ENCODE results near the gene LHFPL2.

DNA sequence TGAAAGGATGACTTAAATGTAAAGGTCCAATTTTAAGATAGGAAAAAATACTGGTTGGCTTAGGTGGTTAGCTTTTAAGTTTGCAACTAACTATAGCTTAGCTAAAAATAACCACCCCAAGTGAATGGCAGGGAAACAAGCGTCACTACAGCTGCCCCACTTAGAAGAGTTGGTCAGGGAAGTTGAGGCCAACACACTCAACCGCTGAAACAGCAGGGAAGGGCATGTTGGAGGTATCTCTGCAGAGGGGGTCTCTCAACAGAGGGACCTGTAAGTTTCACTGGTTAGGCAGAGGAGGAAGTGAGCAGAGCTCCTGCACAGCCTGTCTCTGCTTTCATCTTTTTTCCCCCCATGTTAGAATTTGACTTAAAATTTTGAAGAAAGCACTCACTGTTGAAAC, 75.3 kb downstream of the LHFPL2 start:
- TF ChIP-seq, protein P1, sequence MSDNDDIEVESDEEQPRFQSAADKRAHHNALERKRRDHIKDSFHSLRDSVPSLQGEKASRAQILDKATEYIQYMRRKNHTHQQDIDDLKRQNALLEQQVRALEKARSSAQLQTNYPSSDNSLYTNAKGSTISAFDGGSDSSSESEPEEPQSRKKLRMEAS (IDR thresholded peaks at IDR 0.05; ENCODE audit: low read depth) = no peak
- TF ChIP-seq ELF1 (IDR thresholded peaks at IDR 0.05) (no peak), POLR2AphosphoS5 (IDR thresholded peaks at IDR 0.05; ENCODE audit: low read depth, low read length) (no peak), CTCF (IDR thresholded peaks at IDR 0.05) (no peak), EP300 (IDR thresholded peaks at IDR 0.05; ENCODE audit: borderline replicate concordance in 1 of 2, low read depth in 1 of 2, low read length in 1 of 2) (no peak), USF1 (IDR thresholded peaks at IDR 0.05; ENCODE audit: borderline replicate concordance, low read depth) (no peak), GATA2 (CRISPR knock-in tag; IDR thresholded peaks at IDR 0.05) (no peak), EZH2phosphoT487 (IDR thresholded peaks at IDR 0.05; ENCODE audit: borderline replicate concordance, low read depth) (no peak), FOSL2 (IDR thresholded peaks at IDR 0.05; ENCODE audit: borderline replicate concordance, low read depth) (no peak), JUND (IDR thresholded peaks at IDR 0.05) (no peak), GABPA (IDR thresholded peaks at IDR 0.05; ENCODE audit: low read depth) (no peak), CHD2 (IDR thresholded peaks at IDR 0.05; ENCODE audit: low read length, partially characterized antibody) (no peak)
- TF ChIP-seq, protein P2, sequence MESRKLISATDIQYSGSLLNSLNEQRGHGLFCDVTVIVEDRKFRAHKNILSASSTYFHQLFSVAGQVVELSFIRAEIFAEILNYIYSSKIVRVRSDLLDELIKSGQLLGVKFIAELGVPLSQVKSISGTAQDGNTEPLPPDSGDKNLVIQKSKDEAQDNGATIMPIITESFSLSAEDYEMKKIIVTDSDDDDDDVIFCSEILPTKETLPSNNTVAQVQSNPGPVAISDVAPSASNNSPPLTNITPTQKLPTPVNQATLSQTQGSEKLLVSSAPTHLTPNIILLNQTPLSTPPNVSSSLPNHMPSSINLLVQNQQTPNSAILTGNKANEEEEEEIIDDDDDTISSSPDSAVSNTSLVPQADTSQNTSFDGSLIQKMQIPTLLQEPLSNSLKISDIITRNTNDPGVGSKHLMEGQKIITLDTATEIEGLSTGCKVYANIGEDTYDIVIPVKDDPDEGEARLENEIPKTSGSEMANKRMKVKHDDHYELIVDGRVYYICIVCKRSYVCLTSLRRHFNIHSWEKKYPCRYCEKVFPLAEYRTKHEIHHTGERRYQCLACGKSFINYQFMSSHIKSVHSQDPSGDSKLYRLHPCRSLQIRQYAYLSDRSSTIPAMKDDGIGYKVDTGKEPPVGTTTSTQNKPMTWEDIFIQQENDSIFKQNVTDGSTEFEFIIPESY (IDR thresholded peaks at IDR 0.05; ENCODE audit: borderline replicate concordance, low read depth) = no peak
- TF ChIP-seq, protein P3, sequence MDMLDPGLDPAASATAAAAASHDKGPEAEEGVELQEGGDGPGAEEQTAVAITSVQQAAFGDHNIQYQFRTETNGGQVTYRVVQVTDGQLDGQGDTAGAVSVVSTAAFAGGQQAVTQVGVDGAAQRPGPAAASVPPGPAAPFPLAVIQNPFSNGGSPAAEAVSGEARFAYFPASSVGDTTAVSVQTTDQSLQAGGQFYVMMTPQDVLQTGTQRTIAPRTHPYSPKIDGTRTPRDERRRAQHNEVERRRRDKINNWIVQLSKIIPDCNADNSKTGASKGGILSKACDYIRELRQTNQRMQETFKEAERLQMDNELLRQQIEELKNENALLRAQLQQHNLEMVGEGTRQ (IDR thresholded peaks at IDR 0.05; ENCODE audit: borderline replicate concordance, low read depth, low read length) = no peak
